GM12801 (cell line): ENCODE data around the gene TMPRSS11A.

ENCODE experiments used
- CTCF ChIP-seq: IDR thresholded peaks from one replicate; pipeline ENCODE4 v1.5.1; 2011; ENCODE audit warnings: control low read depth; ENCODE audit not compliant: insufficient read length; ENCODE audit errors: extremely low read depth

The TMPRSS11A gene

GRCh38 chr4:67886281-67886680 is 77.0 kb downstream of the TMPRSS11A start:
- TF ChIP-seq CTCF, result no peak

- TF ChIP-seq CTCF, result no peak
Observed at GRCh38 chr4:67885762-67886161, 77.5 kb downstream of the TMPRSS11A start.

- TF ChIP-seq CTCF, result no peak
Observed at GRCh38 chr4:67884701-67885100, 78.6 kb downstream of the TMPRSS11A start.

- TF ChIP-seq CTCF, result no peak
Observed at GRCh38 chr4:67883902-67884301, 79.4 kb downstream of the TMPRSS11A start, which contains the start of gene TMPRSS11D. Gene TMPRSS11D, minus strand, starts transcription at chr4:67884002. Its CDS starts 69 bp downstream, at chr4:67883933.

- TF ChIP-seq CTCF, result no peak
Observed at GRCh38 chr4:67883458-67883857, 79.8 kb downstream of the TMPRSS11A start.

GRCh38 chr4:67880866-67881610 is 82.3 kb downstream of the TMPRSS11A start:
- TF ChIP-seq CTCF, result no peak

- TF ChIP-seq CTCF, result no peak
Observed at GRCh38 chr4:67879486-67879885, 83.8 kb downstream of the TMPRSS11A start.
